Stimulated activated CD8-positive, alpha-beta memory T cell treated with anti-CD3 and anti-CD28 coated beads, Interleukin-4, amount 100 ng/mL, for 48 hours (primary cell): ENCODE measurements around the gene C10orf120.

Source experiments
- DNase-seq: peaks from one replicate; pipeline ENCODE4 v3.0.0-alpha.2; 2020

The C10orf120 gene

DNA sequence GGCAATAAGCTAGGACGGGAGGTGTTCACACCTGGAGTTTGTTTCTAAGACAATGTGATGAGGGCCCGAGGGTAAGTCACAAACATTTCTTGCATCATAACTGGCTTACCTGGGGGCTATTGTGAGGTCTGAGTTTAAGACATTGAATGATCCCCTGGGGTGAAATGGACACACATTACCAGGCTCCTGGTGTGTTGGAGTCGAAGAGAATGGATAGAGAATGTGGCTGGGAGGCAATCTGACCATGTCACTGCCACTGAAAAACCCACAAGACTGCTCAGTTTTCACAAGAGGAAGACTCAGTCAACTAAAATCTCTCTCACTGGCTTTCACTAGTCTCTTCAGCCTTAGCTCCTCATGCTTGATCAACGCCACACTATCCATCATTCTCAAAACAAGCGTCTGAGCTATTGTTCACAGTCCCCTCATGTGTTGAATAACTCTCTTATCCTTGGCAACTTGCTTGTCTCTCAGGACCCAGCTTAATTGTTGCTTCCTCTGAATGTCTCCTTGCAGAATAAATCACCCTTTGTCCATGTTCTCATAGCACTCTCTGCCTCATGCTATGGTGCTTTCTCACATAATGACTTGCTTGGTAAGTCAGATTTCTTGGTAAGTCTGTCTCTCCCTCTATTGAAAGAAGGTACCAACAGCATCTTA is at the start of gene C10orf120:
Gene C10orf120 (minus strand): TSS at position 51 of the 660 bp plus-strand sequence. CDS start 56 bp downstream, outside the sequence.
- DNase-seq, result no peak

DNA sequence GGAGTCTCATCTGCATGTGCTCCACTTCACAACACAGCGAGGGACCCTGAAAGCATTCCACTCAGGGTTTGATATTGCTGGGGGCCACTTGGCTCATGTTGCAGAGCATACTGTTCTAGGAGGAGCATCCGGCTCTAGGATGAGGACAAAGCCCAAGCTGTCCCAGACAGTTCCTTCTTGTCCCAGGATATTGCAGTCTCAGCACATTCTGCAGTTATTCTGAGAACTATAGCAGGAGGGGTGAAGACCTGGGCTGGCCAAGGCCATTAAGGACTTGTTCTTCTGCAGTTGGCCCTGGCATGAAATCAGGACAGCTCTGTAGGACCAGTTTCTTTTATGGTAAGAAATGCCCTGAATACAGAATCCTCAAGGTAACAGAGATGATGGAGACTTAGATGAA is 48.9 kb upstream of the C10orf120 start:
- DNase-seq, result no peak

DNA sequence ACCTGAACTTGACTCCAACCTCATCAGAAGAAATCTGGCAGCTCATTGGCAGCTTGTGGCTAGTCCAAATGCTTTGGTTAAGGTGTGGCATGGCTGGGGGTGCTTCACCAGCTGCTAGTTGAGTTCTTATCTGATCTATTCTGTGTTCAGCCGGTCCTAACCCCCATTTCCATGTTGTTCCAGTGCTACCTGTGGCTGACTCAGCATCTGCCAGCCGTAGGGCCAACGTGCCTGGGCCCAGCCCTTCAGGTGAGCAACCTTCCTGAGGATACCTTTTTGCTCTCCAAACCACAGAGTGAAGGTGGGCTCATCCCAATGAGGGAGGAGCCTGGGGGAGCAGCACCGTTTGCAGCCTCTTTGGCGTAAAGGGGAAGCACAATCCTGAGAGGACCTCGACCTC is 46.8 kb upstream of the C10orf120 start:
- no peak for DNase-seq

DNA sequence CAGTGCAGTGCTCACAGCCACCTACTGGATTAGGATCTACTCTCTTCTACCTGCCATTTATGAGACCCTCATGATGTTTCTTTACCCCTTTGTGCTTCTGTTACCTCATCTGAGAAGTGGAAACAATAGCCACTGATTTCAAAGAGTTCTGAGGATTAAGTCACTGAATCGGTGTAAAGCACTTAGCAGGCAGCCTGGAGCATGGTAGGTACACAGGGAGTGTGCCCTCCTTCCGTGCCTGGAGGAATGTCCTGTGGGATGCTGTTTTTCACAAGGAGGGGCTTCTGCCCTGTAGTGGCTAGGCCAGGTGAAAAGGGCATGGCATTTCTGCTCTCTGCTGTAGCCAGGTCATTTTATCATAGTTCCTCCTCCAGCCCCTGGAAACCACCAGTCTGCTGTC is 44.6 kb upstream of the C10orf120 start:
- DNase-seq, result no peak

DNA sequence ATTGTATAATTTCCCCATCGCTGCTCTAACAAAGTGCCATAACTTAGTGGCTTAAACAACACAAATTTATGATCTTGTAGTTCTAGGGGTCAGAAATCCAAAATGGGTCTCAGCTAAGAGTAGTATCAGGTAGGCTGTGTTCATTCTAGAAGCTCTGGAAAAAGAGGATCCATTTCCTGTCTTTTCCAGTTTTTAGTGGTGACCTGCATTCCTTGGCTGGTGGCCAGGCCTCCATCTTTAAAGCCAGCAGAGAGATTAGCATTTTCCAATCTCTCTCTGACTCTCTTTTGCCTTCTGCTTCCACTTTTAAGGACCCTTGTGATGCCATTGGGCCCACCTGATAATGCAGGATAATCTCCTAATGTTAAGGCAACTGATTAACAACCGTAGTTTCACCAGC is 41.0 kb upstream of the C10orf120 start:
- no peak for DNase-seq

DNA sequence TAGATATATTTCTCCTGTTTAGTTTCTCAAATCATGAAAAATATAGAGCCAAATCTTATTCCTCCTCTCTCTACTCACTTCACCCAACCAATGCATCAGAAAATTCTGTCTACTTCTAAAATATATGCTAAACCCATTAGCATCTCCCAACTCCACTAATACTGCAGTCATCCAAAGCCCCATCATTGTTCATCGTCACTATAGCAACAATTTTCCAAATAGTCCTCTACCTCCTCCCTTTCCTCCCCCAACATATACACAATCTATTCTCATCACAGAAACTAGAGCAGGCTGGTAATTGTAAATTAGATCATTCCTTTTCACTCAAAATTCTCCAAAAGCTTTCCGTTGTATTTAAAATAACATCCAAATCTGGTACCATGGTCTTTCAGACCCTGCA is 38.4 kb upstream of the C10orf120 start:
- DNase-seq, result no peak

DNA sequence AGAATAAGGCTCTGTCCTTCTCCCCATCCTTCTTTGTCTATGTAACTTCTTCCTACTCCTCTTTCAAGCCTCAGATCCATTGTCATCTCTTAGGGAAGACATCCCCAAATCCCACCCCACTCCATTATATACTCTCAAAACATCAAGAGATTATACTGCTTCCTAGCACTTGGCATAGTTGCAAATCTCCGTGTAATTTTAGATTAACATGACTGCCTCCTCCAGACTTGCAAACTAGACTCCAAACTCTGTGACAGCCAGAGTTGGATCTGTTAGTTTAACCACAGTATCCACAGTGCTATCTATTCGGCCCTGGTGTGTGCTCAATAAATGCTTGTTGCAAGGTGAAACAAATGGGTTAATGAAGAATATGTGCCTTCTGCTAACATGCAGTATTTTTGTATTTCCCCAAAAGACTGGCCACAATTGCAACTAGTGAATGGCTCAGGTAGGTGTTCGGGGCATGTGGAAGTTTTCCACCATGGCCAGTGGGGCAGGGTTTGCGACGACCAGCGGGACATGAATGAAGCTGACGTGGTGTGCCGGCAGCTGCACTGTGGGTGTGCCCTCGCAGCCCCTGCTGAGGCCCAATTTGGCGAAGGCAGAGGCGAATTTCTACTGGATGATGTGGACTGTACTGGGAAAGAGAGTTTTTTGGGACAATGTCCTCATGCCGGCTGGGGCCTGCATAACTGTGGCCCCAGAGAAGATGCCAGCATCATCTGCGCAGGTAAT is 34.5 kb upstream of the C10orf120 start:
- DNase-seq, result no peak

DNA sequence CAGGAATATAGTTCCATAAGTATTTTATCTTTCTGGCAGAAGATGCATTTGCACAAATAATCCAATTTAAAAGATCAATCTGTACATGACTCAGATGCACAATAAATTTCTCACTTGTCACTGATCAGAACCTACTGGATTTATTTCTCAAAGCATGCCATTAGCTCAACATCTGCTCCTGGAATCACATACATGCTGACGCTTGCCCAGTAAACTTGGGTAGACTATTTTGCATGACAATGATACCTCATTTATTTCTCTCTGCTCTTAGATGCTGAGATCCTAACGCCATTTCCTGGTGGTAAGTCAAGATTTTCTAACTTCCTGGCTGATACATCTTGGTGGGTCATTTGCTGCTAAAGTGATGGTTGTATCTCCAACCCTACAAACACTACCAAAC is 33.8 kb upstream of the C10orf120 start:
- no peak for DNase-seq

DNA sequence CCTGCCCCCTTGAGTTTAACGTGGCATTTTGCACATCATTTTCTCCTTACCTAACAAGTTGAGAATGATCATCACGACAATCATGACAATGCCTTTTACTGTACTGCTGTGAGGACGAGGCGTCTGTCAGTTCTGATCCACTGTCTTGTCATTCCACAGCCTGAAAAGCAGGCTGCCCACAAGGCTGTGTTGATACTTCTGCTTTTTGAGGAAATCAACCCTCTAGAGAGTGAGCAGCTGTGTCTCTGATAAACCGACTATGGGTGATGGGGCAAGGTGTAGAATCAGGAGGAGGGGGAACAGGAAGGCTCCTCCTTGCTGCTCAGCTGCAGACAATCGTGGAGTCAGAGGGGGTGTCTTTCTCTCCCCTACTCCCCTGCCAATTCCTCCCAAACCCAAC is 30.6 kb upstream of the C10orf120 start:
- no peak for DNase-seq

DNA sequence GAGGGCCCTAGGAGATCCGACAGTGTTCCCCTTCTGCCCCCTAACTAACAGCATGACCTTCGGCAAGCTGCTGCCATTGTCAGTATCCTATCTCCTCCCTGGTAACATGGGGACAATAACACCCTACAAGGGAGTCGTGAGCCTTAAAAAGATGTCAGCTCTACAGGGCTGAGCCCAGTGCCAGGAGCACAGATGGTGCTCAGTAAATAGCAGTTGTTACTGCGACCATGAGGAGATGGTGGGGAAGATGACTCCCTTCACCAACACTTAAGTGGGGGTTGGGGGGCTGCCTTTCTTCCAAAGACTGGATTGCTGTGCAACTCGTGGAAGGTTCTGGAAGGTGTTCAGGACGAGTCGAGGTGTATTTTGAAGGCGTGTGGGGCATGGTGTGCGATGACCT is 29.5 kb upstream of the C10orf120 start:
- DNase-seq, result no peak

DNA sequence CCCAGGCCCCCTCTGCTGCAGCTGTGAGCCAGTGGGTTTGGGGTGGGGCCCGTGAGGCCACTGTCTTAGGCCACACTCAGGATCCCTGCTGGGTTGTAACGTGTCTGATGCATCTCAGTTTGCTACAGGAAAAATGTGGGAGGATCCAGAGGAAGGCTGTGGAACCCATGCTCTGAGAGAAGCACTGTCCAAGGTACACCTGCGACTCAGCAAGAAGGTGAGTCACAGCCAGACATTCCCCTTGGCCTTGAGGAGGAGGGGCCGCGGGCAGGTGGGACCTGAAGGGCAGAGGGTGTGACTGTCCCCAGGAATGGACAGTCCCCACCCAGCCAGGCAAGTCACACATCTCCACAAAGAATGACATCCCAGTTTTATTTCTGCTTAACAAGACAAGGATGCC is 27.8 kb upstream of the C10orf120 start:
- no peak for DNase-seq

DNA sequence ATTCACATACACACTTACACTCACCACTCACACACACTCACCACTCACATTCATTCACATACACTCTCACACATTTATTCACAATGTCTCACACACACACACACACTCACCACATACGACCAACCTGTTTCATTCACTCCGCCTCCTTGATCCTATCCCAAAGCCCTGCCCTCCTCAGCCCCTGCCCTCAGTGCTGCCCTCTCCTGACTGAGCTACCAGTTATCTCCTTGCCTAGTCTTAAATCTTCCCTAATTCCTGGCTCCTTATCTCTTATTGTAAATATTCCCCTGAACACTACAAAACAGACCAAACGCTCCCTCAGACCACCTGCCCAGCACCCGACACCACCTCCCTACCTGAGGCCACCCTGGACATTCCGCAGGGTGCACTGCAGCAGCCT is 26.1 kb upstream of the C10orf120 start:
- no peak for DNase-seq

DNA sequence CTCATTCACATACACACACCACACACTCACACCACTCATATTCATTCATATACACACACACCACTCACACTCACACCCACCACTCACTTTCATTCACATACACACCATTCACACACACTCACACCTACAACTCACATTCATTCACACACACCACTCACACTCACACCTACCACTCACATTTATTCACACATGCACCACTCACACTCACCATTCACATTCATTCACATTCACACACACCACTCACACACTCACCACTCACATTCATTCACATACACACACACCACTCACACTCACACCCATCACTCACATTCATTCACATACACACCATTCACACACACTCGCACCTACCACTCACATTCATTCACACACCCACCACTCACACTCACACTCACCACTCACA is 25.4 kb upstream of the C10orf120 start:
- DNase-seq, result no peak

DNA sequence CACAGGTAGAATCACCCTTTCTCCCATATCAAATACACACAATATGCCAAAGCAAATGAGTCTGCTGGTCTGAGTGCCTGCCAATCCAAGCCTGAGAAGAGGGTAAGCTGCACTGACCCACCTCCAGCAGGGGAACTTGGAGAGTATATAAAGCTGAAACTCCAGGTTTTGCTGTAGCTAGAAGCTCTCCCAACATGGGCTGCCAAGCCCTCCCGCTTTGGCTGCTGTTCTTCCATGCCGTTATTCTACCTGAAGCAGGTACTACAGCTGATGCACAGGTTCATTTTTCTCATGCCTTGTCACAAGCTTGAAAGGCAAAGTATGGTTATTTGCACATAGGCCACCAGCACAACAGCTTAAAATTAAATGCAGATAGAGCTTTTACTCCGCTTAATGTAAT is 21.5 kb upstream of the C10orf120 start:
- no peak for DNase-seq

DNA sequence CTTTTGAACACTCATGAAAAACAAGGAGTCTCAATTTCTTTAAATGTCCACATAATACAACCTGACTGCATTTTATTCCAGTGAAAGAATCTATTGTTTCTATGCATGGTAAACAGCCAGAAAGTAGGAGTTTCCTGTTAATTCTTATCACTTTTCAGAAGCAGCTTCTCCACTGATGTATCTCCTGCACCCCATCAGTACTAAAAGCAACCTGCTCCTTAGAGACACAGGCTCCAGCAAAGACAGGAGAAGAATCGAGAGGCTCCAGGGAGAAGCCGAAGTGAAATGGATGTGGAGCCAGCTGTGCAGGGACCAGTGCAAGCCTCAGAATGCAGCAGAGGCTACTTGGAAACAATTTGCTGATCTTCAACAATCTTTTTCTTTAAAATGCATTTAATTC is 16.4 kb upstream of the C10orf120 start:
- DNase-seq, result no peak

DNA sequence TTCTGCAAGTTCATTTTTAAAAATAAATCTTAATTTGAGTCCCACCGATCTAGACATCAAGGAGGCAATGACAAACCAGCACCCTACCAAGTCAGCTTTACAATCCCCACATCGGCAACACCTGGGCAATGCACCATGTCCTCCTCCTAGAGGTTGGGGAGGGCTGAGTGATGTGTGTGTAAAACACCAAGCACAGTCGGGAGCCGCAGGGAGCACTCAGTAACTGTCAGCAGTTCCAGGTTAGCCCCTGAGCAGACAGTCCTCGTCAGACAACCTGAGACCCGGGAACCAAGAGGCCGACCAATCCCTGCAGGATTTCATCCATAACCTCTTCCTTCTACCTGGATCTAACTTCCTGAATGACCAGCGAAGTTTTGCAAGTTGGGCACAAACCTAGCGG is 15.9 kb upstream of the C10orf120 start:
- no peak for DNase-seq

DNA sequence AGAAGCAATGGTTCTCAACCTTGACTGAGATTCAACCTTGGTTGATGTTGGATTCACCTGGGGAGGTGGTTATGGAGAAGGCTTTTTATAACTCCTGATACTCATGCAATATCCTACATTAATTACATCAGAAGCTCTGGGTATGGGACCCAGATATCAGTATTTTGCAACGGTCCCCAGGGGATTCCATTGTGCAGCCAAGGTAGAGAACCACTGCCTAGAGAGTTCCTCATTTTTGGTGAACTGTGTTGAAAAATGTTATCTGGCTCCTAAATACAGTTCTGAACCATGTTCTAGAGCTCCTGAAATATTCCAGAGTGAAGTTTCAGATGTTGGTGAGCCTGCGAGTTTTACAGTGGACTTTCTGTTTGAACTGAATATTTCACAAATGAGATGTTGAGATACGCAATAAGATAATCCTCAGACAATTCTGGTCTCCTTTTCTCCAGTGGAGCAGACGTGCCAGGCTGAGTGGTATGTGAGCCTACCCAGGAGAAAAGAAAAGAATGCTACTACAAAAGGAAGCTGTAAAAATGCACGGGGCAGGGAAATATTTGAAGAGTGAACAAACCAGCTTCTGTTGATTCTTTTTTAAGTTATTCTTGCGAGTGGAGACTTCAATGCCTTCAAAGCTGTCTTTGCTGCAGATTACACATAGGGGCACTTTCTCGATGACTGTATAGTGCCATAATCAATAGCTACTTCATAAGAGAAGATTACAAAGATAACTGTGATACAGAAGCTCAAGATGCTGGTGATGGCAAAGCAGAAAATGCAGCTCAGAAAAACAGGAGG is 13.6 kb upstream of the C10orf120 start:
- DNase-seq, result no peak

DNA sequence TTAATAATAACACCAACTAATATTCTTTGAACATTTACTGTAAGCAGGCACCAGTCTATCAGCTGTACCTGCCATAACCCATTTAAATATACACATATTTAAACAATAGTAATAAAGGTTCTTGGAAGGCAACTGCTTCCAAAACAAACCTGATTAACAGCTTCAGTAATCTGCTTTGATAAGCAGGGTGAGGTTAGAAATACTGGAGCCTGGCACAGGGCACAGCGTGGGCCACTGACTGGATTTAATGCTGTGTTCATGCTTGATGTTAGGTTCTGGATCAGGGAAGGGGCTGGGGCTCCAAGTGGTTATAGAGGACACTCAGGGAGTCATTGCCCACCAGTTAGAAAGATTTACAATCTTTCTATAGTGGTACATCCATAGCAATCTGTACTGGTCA is 10.9 kb upstream of the C10orf120 start:
- DNase-seq, result no peak

DNA sequence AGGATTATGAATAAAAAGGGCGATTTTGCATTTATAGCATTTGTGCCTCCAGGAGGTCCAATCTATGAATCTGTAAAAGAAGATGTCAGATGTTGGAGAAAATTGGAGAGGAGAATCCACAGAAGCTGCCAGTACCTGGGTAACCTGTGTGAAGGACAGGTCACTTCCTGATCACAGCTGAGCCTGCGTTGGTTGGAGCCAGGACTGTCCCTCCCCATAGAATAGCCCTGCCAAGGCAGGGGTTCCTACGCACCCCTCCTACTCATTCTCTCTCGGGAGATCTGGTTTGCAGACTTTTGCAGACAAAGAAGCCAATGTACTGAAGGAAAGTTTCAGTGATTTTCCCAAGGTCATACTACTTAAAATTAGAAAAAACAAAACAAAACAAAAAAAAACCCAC is 10.3 kb upstream of the C10orf120 start:
- no peak for DNase-seq

DNA sequence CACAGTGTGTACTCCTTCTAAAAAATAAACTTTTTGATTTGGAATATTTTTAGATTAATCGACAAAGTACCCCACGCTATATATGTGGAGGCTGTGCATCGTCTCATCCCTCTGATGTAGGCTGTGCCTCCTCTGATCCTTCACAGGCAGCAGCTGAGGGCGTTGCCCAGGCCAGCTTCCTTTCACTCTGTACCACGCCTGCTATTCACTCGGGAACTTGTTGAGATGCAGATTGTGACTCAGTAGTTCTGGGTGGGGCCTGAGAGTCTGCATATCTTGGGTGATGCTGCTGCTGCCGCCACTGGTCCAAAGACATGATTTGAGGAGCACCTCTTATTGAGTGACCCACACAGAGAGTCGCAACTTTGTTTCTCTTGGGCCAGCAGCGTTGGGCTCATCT is 7.9 kb upstream of the C10orf120 start:
- DNase-seq, result no peak

DNA sequence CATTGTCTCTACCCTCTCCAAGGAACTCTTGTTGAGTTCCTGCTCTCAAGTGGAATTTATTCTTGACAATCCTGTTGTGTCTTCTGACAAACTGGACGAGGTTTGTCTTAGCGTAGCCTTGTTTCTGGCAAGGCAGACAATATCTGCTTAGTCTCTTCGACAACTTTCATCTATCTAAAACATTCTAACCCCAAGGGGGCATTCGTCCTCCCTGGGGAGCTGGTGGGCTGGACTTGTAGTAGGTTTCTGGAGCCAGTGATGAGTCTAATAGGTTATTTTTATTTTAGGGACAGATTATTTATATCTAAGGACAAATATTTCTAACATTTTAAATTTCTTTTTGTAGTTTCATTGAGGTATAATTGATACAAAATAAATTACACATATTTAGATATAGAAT is 7.3 kb upstream of the C10orf120 start:
- no peak for DNase-seq

DNA sequence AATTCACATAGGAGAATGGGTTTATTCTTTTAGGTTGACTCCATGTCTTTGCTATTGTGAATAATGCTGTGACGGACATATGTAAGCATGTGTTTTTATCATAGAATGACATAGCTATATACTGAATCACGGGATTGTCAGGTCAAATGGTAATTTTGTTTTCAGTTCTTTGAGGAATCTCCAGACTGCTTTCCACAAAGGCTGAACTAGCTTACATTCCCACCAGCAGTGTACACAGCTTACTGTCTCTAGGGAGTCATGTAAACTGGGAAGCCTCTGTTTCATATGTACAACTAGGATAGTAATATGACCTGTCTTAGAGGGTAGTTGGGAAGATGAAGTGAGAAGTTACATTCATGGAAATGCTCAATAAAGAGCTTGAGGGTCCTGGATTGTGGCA is 6.8 kb upstream of the C10orf120 start:
- no peak for DNase-seq

DNA sequence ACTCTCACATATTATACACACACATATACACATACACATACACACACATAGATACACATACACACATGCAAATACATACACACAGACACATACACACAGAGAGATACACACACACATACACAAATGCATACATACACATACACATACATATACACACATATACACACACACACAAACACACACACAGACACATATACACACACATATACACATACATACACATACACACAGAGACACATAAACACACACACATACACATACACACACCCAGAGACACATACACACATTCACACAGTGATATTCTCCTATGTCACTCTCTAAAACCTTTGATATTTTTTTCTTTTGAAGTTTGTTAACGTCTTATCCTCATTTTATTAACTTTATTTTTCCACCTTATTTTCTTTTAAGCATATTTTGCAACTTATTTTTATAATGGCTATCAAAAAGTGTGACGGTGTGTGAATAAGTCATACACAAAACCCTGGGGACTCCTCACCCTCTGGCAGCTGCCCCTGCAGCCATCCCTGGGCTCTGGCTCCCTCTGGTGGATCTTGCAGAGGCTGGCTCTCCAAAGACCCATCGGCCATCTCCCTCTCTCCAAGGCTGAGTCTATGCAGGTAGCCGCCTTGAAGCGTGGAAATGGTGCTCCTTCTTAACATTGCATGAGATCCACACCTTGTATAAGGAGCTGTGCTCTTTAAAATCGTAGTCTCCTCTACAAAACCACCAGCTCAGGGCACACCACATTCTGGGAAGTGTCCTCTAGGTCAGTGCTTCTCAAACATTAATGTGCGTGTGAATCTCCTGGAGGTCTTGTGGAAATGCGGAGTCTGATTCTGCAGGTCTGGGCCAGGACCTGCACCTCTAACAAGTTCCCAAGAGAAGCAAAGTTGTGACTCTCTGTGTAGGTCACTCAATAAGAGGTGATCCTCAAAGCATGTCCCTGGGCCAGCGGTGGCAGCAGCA is 4.1 kb upstream of the C10orf120 start:
- DNase-seq, result peak; percentile 75
